ENCODE results near the gene EXD3.

EXD3 gene

GRCh38 chr9:137365552-137366444, 57.2 kb downstream of the EXD3 start:
- DNase-seq (ENCODE audit: low spot score) = no peak

- DNase-seq (ENCODE audit: low spot score) = no peak
These were observed 57.9 kb downstream of the EXD3 start for GRCh38 chr9:137365056-137365455.

- DNase-seq (ENCODE audit: low spot score) = no peak
These were observed 63.1 kb downstream of the EXD3 start for GRCh38 chr9:137359850-137360249.

- no peak for DNase-seq (ENCODE audit: low spot score)
These were observed 64.8 kb downstream of the EXD3 start for GRCh38 chr9:137358126-137358525.

- DNase-seq (ENCODE audit: low spot score) = no peak
These were observed 65.8 kb downstream of the EXD3 start for GRCh38 chr9:137357166-137357565.

GRCh38 chr9:137355761-137356365, 67.1 kb downstream of the EXD3 start:
- no peak for DNase-seq (ENCODE audit: low spot score)

GRCh38 chr9:137354845-137355760, 67.9 kb downstream of the EXD3 start:
- no peak for DNase-seq (ENCODE audit: low spot score)

GRCh38 chr9:137354153-137354844, 68.7 kb downstream of the EXD3 start:
- no peak for DNase-seq (ENCODE audit: low spot score)

- no peak for DNase-seq (ENCODE audit: low spot score)
These were observed 69.5 kb downstream of the EXD3 start for GRCh38 chr9:137353223-137354152.

- no peak for DNase-seq (ENCODE audit: low spot score)
These were observed 70.3 kb downstream of the EXD3 start for GRCh38 chr9:137352511-137353222.

GRCh38 chr9:137351781-137352501, 71.0 kb downstream of the EXD3 start:
- no peak for DNase-seq (ENCODE audit: low spot score)

GRCh38 chr9:137350696-137351584, 72.0 kb downstream of the EXD3 start:
- DNase-seq (ENCODE audit: low spot score) = no peak

- DNase-seq (ENCODE audit: low spot score) = no peak
These were observed 73.4 kb downstream of the EXD3 start for GRCh38 chr9:137349471-137350033.

- DNase-seq (ENCODE audit: low spot score) = no peak
These were observed 74.0 kb downstream of the EXD3 start for GRCh38 chr9:137348769-137349470.

- no peak for DNase-seq (ENCODE audit: low spot score)
These were observed 75.0 kb downstream of the EXD3 start for GRCh38 chr9:137347928-137348327.

GRCh38 chr9:137342482-137342881, 80.5 kb downstream of the EXD3 start:
- no peak for DNase-seq (ENCODE audit: low spot score)

- DNase-seq (ENCODE audit: low spot score) = no peak
These were observed 81.7 kb downstream of the EXD3 start for GRCh38 chr9:137341227-137341626.
